Measurements from ENCODE around the gene APCDD1L. TPM values are rescaled to one million over a fixed set of nuclear protein-coding genes. Genes with fewer than 3 reads are reported as not detected.

The APCDD1L gene
- polyA plus RNA-seq, 1 donor = 0.09 TPM

- H3K9me3 ChIP-seq (ENCODE audit: control insufficient read depth, low read depth, low read length) = no peaks in the 10 kb centered on the region
- H3K27me3 ChIP-seq (ENCODE audit: control insufficient read depth, insufficient read depth, low read length) = no peaks in the 10 kb centered on the region
- no peak overlapping the region for H3K4me3 ChIP-seq (ENCODE audit: low read length)
- no CpG with 5 or more reads among the region's 9 CpGs for WGBS (ENCODE audit: insufficient coverage, low lambda C conversion rate)
- H3K27ac ChIP-seq (ENCODE audit: low read length) = no peak overlapping the region
- H3K36me3 ChIP-seq (ENCODE audit: control insufficient read depth, insufficient read depth, low read length) = no peaks in the 10 kb centered on the region
- no peaks in the 10 kb centered on the region for H3K4me1 ChIP-seq (ENCODE audit: control insufficient read depth, insufficient read depth, low read length)
- DNase-seq = peak in 1 of 2 donors; percentile 35
These were observed 16.6 kb downstream of the APCDD1L start for GRCh38 chr20:58498470-58499068.

- Histone ChIP-seq H3K27me3 (ENCODE audit: control insufficient read depth, insufficient read depth, low read length) (no peaks in the 10 kb centered on the region), H3K36me3 (ENCODE audit: control insufficient read depth, insufficient read depth, low read length) (no peaks in the 10 kb centered on the region), H3K27ac (ENCODE audit: low read length) (no peak overlapping the region), H3K9me3 (ENCODE audit: control insufficient read depth, low read depth, low read length) (no peaks in the 10 kb centered on the region), H3K4me1 (ENCODE audit: control insufficient read depth, insufficient read depth, low read length) (no peaks in the 10 kb centered on the region), H3K4me3 (ENCODE audit: low read length) (no peak overlapping the region)
- WGBS (ENCODE audit: insufficient coverage, low lambda C conversion rate) = 100% methylated on average over 4 of the region's 13 CpGs
- no peak for DNase-seq
These were observed 17.3 kb downstream of the APCDD1L start for GRCh38 chr20:58497724-58498469.

- H3K4me3 ChIP-seq (ENCODE audit: low read length) = no peak overlapping the region
- no peaks in the 10 kb centered on the region for H3K9me3 ChIP-seq (ENCODE audit: control insufficient read depth, low read depth, low read length)
- no peak for DNase-seq
- H3K4me1 ChIP-seq (ENCODE audit: control insufficient read depth, insufficient read depth, low read length) = no peaks in the 10 kb centered on the region
- H3K36me3 ChIP-seq (ENCODE audit: control insufficient read depth, insufficient read depth, low read length) = no peaks in the 10 kb centered on the region
- 100% methylated on average over 3 of the region's 16 CpGs for WGBS (ENCODE audit: insufficient coverage, low lambda C conversion rate)
- no peaks in the 10 kb centered on the region for H3K27me3 ChIP-seq (ENCODE audit: control insufficient read depth, insufficient read depth, low read length)
- H3K27ac ChIP-seq (ENCODE audit: low read length) = no peak overlapping the region
These were observed 18.0 kb downstream of the APCDD1L start for GRCh38 chr20:58497076-58497641.

GRCh38 chr20:58496429-58496769 is 18.8 kb downstream of the APCDD1L start:
- H3K4me3 ChIP-seq (ENCODE audit: low read length) = no peak overlapping the region
- no peaks in the 10 kb centered on the region for H3K4me1 ChIP-seq (ENCODE audit: control insufficient read depth, insufficient read depth, low read length)
- no peak overlapping the region for H3K27ac ChIP-seq (ENCODE audit: low read length)
- DNase-seq = no peak
- no peaks in the 10 kb centered on the region for H3K36me3 ChIP-seq (ENCODE audit: control insufficient read depth, insufficient read depth, low read length)
- no peaks in the 10 kb centered on the region for H3K9me3 ChIP-seq (ENCODE audit: control insufficient read depth, low read depth, low read length)
- WGBS (ENCODE audit: insufficient coverage, low lambda C conversion rate) = no CpG with 5 or more reads among the region's 6 CpGs
- no peaks in the 10 kb centered on the region for H3K27me3 ChIP-seq (ENCODE audit: control insufficient read depth, insufficient read depth, low read length)

- WGBS (ENCODE audit: insufficient coverage, low lambda C conversion rate) = no CpG with 5 or more reads among the region's 15 CpGs
- H3K36me3 ChIP-seq (ENCODE audit: control insufficient read depth, insufficient read depth, low read length) = no peaks in the 10 kb centered on the region
- H3K9me3 ChIP-seq (ENCODE audit: control insufficient read depth, low read depth, low read length) = no peaks in the 10 kb centered on the region
- DNase-seq = no peak
- H3K4me3 ChIP-seq (ENCODE audit: low read length) = no peak overlapping the region
- H3K27me3 ChIP-seq (ENCODE audit: control insufficient read depth, insufficient read depth, low read length) = no peaks in the 10 kb centered on the region
- H3K27ac ChIP-seq (ENCODE audit: low read length) = no peak overlapping the region
- H3K4me1 ChIP-seq (ENCODE audit: control insufficient read depth, insufficient read depth, low read length) = no peaks in the 10 kb centered on the region
These were observed 19.4 kb downstream of the APCDD1L start for GRCh38 chr20:58495623-58496428.

- no peaks in the 10 kb centered on the region for H3K9me3 ChIP-seq (ENCODE audit: control insufficient read depth, low read depth, low read length)
- no peak overlapping the region for H3K27ac ChIP-seq (ENCODE audit: low read length)
- H3K4me3 ChIP-seq (ENCODE audit: low read length) = no peak overlapping the region
- no peaks in the 10 kb centered on the region for H3K36me3 ChIP-seq (ENCODE audit: control insufficient read depth, insufficient read depth, low read length)
- no peak for DNase-seq
- no peaks in the 10 kb centered on the region for H3K4me1 ChIP-seq (ENCODE audit: control insufficient read depth, insufficient read depth, low read length)
- no CpG with 5 or more reads among the region's 13 CpGs for WGBS (ENCODE audit: insufficient coverage, low lambda C conversion rate)
- H3K27me3 ChIP-seq (ENCODE audit: control insufficient read depth, insufficient read depth, low read length) = no peaks in the 10 kb centered on the region
These were observed 20.1 kb downstream of the APCDD1L start for GRCh38 chr20:58494923-58495622.

GRCh38 chr20:58492795-58493524 is 22.2 kb downstream of the APCDD1L start:
- H3K27ac ChIP-seq (ENCODE audit: low read length) = no peak overlapping the region
- no peaks in the 10 kb centered on the region for H3K4me1 ChIP-seq (ENCODE audit: control insufficient read depth, insufficient read depth, low read length)
- WGBS (ENCODE audit: insufficient coverage, low lambda C conversion rate) = 100% methylated on average over 1 of the region's 4 CpGs
- H3K4me3 ChIP-seq (ENCODE audit: low read length) = no peak overlapping the region
- no peaks in the 10 kb centered on the region for H3K27me3 ChIP-seq (ENCODE audit: control insufficient read depth, insufficient read depth, low read length)
- no peaks in the 10 kb centered on the region for H3K36me3 ChIP-seq (ENCODE audit: control insufficient read depth, insufficient read depth, low read length)
- DNase-seq = no peak
- no peaks in the 10 kb centered on the region for H3K9me3 ChIP-seq (ENCODE audit: control insufficient read depth, low read depth, low read length)

- Histone ChIP-seq H3K4me1 (ENCODE audit: control insufficient read depth, insufficient read depth, low read length) (no peaks in the 10 kb centered on the region), H3K27me3 (ENCODE audit: control insufficient read depth, insufficient read depth, low read length) (no peaks in the 10 kb centered on the region), H3K9me3 (ENCODE audit: control insufficient read depth, low read depth, low read length) (no peaks in the 10 kb centered on the region), H3K4me3 (ENCODE audit: low read length) (no peak overlapping the region), H3K36me3 (ENCODE audit: control insufficient read depth, insufficient read depth, low read length) (no peaks in the 10 kb centered on the region), H3K27ac (ENCODE audit: low read length) (no peak overlapping the region)
- no peak for DNase-seq
- 88% methylated on average over 4 of the region's 7 CpGs for WGBS (ENCODE audit: insufficient coverage, low lambda C conversion rate)
These were observed 23.0 kb downstream of the APCDD1L start for GRCh38 chr20:58492074-58492718.

GRCh38 chr20:58486207-58486606 is 29.0 kb downstream of the APCDD1L start:
- 57% methylated on average over 1 of the region's 1 CpG for WGBS (ENCODE audit: insufficient coverage, low lambda C conversion rate)
- no peaks in the 10 kb centered on the region for H3K36me3 ChIP-seq (ENCODE audit: control insufficient read depth, insufficient read depth, low read length)

More at GRCh38 chr20:58486207-58486606, 29.0 kb downstream of the APCDD1L start:
- Histone ChIP-seq H3K4me1 (ENCODE audit: control insufficient read depth, insufficient read depth, low read length) (no peaks in the 10 kb centered on the region), H3K4me3 (ENCODE audit: low read length) (no peak overlapping the region), H3K27ac (ENCODE audit: low read length) (no peak overlapping the region), H3K27me3 (ENCODE audit: control insufficient read depth, insufficient read depth, low read length) (no peaks in the 10 kb centered on the region), H3K9me3 (ENCODE audit: control insufficient read depth, low read depth, low read length) (no peaks in the 10 kb centered on the region)
- DNase-seq = no peak

Data from large intestine (tissue), 3 donors.